K562 (cell line): ENCODE measurements around the gene SPX. TPM values are rescaled to one million over a fixed set of nuclear protein-coding genes. Genes with fewer than 3 reads are reported as not detected.

Experiments
- CUX1 ChIP-seq: fragments of 200-800 bp; sonication (Bioruptor generic); IDR thresholded peaks from 2 replicates; pipeline ENCODE4 v1.6.1; 2016; ENCODE audit warnings: missing genetic modification characterization, missing compliant biosample characterization
- HDAC1 ChIP-seq, 2 experiments: fragments of 450-650 bp; IDR thresholded peaks; 2 replicates each; pipeline ENCODE4 v1.6.1; 2016 to 2017; ENCODE audit warnings: inconsistent platforms in 1 of 2, mild to moderate bottlenecking in 1 of 2, moderate library complexity in 1 of 2
- HLTF ChIP-seq: fragments of 450-650 bp; IDR thresholded peaks from 2 replicates; pipeline ENCODE4 v1.6.1; 2016
- ID3 ChIP-seq, 2 experiments: fragments of 250-450 bp in 1 of 2; fragments of 450-650 bp in 1 of 2; sonication (Bioruptor Pico) in 1 of 2; IDR thresholded peaks; 2 replicates each; pipeline versions ENCODE4 v1.6.1 to v1.8.0; 2016 to 2021; ENCODE audit warnings: mild to moderate bottlenecking in 2 of 2, moderate library complexity in 2 of 2, missing compliant biosample characterization in 1 of 2, missing genetic modification characterization in 1 of 2
- KLF16 ChIP-seq: IDR thresholded peaks from 2 replicates; pipeline ENCODE4 v1.6.1; 2016; ENCODE audit warnings: antibody characterized with exemption
- OTX1 ChIP-seq: fragments of 450-650 bp; formaldehyde crosslinking; IDR thresholded peaks from 2 replicates; pipeline ENCODE4 v1.4.0; 2022; ENCODE audit warnings: mild to moderate bottlenecking
- SREBF1 ChIP-seq: fragments of 150-350 bp; IDR thresholded peaks from 2 replicates; pipeline ENCODE4 v1.6.1; 2014; ENCODE audit warnings: antibody characterized with exemption, low read depth, low read length, borderline replicate concordance
- YBX1 ChIP-seq: fragments of 450-650 bp; IDR thresholded peaks from 2 replicates; pipeline ENCODE4 v1.7.1; 2016; ENCODE audit warnings: mild to moderate bottlenecking
- ZBTB40 ChIP-seq, 2 experiments: fragments of 450-650 bp in 1 of 2; sonication (generic) in 1 of 2; formaldehyde crosslinking in 1 of 2; IDR thresholded peaks; 2 replicates each; pipeline versions ENCODE4 v1.7.1 to v1.9.0; 2016 to 2022; ENCODE audit warnings: inconsistent platforms in 1 of 2, mild to moderate bottlenecking in 1 of 2, missing genetic modification reagents in 1 of 2
- ZNF445 ChIP-seq: fragments of 250-450 bp; sonication (Bioruptor Pico); IDR thresholded peaks from 2 replicates; pipeline ENCODE4 v1.4.0; 2020; ENCODE audit warnings: low read depth, mild to moderate bottlenecking, moderate library complexity
- ZNF75A ChIP-seq: fragments of 450-650 bp; formaldehyde crosslinking; IDR thresholded peaks from 2 replicates; pipeline ENCODE4 v1.4.0; 2020; ENCODE audit warnings: mild to moderate bottlenecking
- polyA plus RNA-seq, 8 experiments: library from polyadenylated mRNA; depleted of rRNA in 4 of 8; stranded (reverse) in 5 of 8; unstranded in 3 of 8; fragments of >200 nt; fragmentation: Nextera tagmentation in 2 of 8; fragmentation: Illumina TruSeq in 1 of 8; extraction: Ambion mirVana in 2 of 8; extraction: Trizol in 1 of 8; gene quantifications; 2 replicates each; pipeline versions ENCODE4 v1.2.1 to v1.2.3, GENCODE V29; 2011 to 2014; ENCODE audit warnings: inconsistent platforms in 1 of 8, missing spikeins in 1 of 8
- total RNA-seq, 7 experiments: library from RNA; depleted of rRNA in 6 of 7; stranded (reverse); fragments of >200 nt in 6 of 7; fragmentation: Illumina TruSeq in 2 of 7; extraction: Trizol in 2 of 7; gene quantifications; 2 replicates each; pipeline versions ENCODE4 v1.2.1 to v1.2.3, GENCODE V29; 2011 to 2021; ENCODE audit warnings: low replicate concordance in 1 of 7

The SPX gene
- total and polyA plus RNA-seq, 9 of the 15 experiments (the other 6 are each of a cell fraction or from before 2014, with no cell fraction given), result 0.06 to 0.40 (median 0.14) TPM

- peak; percentile 33 to 90; a peak in 3 of 4 replicates for TF ChIP-seq HDAC1 (IDR thresholded peaks at IDR 0.05)
- TF ChIP-seq ZNF445, result no peak
- no peak for TF ChIP-seq KLF16
- no peak for TF ChIP-seq OTX1 (CRISPR knock-in tag)
- TF ChIP-seq SREBF1, result no peak
- peak; percentile 78 for TF ChIP-seq ZBTB40 (IDR thresholded peaks at IDR 0.05)
- TF ChIP-seq ZBTB40 (CRISPR knock-in tag; IDR thresholded peaks at IDR 0.05), result no peak
- TF ChIP-seq YBX1, result no peak
- no peak for TF ChIP-seq ID3 (CRISPR knock-in tag; IDR thresholded peaks at IDR 0.05)
- TF ChIP-seq ID3 (tag; IDR thresholded peaks at IDR 0.05), result no peak
- TF ChIP-seq CUX1 (CRISPR knock-in tag), result no peak
- no peak for TF ChIP-seq HLTF
- TF ChIP-seq ZNF75A (CRISPR knock-in tag), result no peak
Measured at GRCh38 chr12:21501258-21502163, 24.6 kb upstream of the SPX start, which contains the start of the genes GOLT1B and RECQL (continued).
